ENCODE data around the gene SCG2. TPM values are rescaled to one million over a fixed set of nuclear protein-coding genes. Genes with fewer than 3 reads are reported as not detected.

The SCG2 gene
- polyA plus RNA-seq (ENCODE audit: insufficient read length), result 0.08 TPM

- DNase-seq (ENCODE audit: low read depth), result peak; percentile 51
Measured at GRCh38 chr2:223601932-223602666, at the start of gene SCG2. Gene SCG2 (minus strand): TSS chr2:223602361. CDS start chr2:223599282, 3,079 bp downstream.

GRCh38 chr2:223649554-223650533, 47.7 kb upstream of the SCG2 start:
- DNase-seq (ENCODE audit: low read depth), result no peak

- no peak for DNase-seq (ENCODE audit: low read depth)
Measured at GRCh38 chr2:223648755-223649154, 46.6 kb upstream of the SCG2 start.

DNA sequence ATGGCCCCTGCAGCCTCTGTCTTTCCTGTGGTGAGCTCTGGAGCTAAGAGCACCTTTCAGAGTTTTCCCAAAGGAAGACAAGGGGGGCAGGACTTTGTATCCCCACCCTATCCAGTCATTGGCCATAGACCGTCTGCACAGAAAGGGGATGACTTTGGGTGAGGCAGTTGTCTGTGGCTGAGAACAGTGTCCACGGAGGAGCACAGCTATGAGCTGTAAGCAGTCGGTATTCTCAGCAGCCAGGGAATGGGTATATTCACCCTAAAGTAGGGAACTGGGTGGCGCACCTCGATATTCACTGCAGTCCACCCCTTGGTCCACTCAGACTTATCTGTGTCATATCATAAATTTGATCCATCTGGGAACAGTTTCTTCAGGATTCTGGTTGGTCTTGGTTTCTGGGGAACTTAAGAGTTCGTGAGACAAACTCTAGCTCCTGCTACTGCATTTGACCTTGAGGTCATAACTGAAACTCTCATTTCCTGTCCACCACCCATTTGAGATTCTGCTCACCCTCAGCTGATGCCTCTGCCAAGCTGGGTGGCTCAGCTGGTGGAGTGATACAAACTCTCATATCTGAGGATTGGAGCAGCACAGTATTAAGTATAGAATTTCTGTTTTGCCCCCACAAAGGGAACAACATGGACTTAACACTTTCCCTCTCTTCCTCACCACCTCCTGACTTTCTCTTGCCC, 45.2 kb upstream of the SCG2 start:
- DNase-seq (ENCODE audit: low read depth), result no peak

DNA sequence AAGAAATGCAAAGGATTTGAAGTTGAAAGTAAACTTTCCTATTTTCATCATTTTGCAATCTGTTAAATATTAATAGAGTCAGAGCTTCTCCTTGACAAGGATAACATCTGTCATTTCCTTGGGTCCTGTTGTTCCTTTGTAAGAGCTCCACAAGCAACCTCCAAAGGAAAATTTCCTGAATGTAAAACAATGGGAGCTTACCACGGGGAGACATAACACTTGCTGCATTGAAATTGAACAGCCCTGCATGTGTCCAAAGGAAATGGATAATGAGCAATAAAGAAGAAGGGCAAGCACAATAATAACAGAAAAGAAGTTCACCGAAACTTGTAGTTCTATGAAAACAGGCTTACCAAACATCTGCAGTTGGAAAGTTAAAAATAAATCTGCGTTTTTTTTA, 42.0 kb upstream of the SCG2 start:
- no peak for DNase-seq (ENCODE audit: low read depth)

GRCh38 chr2:223643309-223643708, 41.1 kb upstream of the SCG2 start:
- DNase-seq (ENCODE audit: low read depth), result no peak

- no peak for DNase-seq (ENCODE audit: low read depth)
Measured at GRCh38 chr2:223642506-223642905, 40.3 kb upstream of the SCG2 start.

DNA sequence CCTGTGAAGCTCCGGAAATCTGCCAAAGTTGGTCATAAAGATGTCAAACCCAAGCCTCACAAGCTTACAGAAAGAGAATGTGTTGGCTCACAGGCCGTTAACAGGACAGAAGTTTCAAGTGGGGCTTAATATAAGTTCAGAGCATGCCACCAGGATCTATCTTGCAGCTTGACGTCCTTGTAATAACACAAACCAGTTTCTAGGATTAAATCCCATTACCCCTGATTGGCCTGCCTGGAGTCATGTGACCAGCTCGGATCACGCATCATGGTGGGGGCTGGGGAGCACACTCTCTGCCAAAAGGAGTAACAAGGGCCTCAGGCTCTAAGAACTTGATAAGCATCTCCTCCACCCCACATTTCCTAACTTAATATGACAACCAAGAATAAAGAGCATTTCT, 38.9 kb upstream of the SCG2 start:
- DNase-seq (ENCODE audit: low read depth), result no peak

- DNase-seq (ENCODE audit: low read depth), result no peak
Measured at GRCh38 chr2:223635080-223635479, 32.9 kb upstream of the SCG2 start.

DNA sequence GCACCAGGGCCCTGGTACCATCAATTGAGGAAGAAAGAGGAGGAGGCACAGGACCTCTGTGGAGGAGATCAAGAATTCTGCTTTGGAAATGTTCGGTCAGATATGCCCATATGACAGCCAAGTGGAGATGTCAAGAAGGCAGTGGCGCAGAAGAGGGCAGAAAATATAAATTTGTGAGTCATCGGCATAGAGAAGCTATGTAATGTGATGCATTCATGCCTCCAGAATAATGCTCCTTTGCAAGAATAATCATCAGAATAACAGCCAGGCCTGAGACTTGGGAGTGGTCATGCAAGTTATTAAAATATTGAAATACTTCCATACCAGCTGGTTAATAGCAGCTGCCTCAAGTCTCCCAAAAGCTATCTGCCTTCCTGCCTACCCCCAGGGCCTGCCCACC, 32.1 kb upstream of the SCG2 start:
- DNase-seq (ENCODE audit: low read depth), result no peak

DNA sequence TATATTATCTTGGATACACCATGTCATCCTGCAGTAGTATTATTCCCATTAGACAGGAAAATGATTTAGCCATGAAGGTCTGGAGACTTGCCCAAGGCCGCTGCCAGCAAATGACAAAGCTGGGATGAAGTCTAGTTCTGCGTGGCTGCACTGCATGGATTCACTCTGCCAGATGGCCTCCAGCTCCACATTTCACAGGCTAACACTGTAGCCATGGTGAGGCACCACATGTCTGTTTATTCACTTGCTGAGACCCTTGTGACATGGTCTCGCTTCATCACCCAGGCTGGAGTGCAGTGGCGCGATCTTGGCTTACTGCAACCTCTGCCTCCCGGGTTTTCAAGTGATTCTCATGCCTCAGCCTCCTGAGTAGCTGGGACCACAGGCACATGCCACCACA, 31.5 kb upstream of the SCG2 start:
- no peak for DNase-seq (ENCODE audit: low read depth)

GRCh38 chr2:223632826-223633225, 30.7 kb upstream of the SCG2 start:
- DNase-seq (ENCODE audit: low read depth), result no peak

DNA sequence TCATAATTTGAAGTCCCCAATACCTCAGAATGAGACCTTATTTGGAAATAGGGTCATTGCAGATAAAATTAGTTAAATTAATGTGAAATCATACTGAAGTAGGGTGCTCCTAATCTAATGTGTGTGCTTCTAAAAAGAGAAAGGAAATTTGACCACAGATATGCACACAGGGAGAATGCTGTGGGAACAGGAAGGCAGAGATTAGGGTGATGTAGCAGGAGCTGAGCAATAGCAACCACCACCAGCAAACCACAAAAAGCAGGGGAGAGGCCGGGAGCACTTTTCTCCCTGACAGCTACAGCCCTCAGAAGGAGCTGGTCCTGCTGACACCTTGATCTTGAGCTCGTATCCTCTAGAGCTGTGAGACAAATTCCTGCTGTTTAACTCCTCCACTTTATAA, 24.6 kb upstream of the SCG2 start:
- DNase-seq (ENCODE audit: low read depth), result no peak

DNA sequence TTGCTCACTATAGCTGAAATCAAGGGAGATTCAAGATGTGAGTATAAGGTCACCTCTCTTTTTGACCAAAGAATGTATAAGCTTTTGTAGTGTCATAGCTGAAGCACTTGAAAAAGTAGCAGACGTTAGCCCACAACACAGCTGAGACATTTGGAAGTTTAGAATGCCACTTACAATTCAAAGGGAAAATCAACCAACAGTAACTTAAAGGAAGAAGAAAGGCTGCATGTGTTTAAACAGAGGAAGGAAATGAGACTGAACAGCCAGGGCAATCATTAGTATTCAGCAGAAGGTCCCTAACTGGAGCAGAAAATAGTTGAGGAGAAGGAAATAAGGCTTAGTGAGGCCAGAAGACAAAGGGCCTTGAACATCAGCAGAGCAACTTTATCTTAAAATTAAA, 23.5 kb upstream of the SCG2 start:
- no peak for DNase-seq (ENCODE audit: low read depth)

DNA sequence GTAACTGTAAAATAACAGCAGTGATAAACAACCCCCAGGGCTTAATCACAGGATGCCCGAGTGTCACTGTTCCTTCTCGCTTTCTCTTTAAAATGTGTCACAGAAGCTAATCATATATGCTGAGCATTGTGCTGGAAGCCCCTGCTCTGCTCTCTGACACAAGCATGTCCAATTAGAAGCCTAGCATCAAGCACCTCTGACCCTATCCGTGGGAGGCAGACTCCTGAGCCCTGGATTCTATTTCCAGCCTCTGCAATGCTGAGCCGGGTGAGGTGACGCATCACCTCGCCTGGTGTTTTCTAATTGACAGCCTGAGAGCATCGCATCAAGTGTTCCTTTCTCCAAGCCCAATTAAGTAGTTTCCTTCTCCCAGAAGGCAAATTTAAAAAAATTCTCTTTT, 19.7 kb upstream of the SCG2 start:
- no peak for DNase-seq (ENCODE audit: low read depth)

GRCh38 chr2:223619486-223620129, 17.4 kb upstream of the SCG2 start:
- no peak for DNase-seq (ENCODE audit: low read depth)

DNA sequence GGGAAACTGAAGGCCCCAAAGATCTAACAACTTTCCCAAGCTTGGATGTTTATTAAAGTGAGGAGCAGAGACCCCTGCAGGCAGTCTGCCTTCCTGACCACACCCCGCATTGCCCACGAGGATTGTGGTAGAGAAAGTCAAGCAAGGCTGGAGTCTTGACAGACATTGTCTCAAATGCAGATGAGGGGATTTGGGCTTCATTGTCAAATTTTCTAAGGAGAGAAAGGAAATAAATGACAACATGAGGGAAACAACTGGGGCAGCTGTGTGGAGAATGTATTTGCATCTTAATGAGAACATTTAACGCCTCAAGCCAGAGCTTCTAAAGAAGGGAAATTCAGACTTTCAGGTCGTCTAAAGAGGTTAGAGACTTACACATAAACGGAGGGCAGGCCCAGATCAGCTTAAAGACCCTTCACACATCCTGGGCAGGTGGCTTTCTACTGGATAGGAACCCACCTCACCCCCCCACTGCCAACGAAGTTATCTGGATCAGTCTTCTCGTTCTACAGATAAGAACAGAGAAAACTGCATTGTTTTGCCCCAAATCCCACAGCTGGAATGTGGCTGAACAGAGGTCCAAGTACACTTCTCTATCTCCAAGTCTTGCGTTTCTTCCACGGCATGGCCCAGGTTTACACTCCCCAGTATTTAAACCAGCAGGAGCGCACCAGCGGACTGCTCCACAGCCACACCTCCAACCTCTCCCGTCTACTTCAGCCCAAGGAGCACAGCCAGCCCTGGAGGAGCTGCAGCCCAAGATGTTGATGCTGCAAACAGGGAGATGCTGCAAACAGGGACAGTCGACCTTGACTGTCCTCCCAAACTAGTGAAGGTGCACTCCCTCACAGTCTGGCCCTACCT, 16.2 kb upstream of the SCG2 start:
- DNase-seq (ENCODE audit: low read depth), result no peak

GRCh38 chr2:223614534-223614933, 12.4 kb upstream of the SCG2 start:
- no peak for DNase-seq (ENCODE audit: low read depth)

DNA sequence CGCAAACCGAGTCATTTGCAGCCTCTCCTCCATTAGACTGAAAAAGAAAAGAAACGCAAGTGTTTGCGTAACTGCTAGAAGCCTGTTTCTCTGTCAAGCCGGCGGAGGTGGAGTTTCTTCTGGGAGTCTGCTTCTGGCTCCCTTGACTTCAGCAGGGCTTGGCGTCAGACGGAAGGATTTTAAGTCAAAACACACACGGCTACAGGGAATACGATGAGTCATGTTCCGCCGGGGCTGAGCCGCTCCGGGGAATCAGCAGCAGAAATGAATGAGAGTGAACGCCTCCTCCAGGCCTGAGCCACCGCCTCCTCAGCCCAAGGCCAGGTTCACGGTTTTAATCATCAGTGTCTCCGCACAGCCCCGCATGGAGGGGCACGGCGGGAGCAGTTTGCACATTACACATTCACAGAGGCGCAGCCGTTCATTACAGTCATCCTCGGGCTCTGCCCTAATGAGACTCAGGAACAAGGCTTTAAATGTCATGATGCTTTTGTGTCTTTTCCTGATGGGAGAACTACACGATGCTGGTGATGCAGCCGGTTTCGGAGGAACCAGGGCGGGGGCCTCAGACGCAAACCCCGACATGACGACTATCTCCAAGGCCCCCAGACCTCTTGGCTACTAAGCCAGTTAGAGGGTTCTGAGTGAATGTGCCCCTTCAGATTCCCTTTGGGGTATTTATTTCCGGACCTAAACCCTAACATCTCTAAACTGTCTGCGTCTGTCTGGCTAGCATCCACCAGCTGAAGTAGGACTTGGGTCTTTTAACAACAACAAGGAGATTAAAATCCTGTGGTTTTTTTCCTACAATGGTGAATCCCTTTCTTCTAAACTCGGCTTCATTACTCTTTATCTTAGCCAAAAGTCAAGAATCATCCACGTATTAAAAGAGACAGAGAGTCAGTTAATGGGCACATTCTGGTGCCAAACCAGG, 11.1 kb upstream of the SCG2 start:
- peak; percentile 41 for DNase-seq (ENCODE audit: low read depth)

DNA sequence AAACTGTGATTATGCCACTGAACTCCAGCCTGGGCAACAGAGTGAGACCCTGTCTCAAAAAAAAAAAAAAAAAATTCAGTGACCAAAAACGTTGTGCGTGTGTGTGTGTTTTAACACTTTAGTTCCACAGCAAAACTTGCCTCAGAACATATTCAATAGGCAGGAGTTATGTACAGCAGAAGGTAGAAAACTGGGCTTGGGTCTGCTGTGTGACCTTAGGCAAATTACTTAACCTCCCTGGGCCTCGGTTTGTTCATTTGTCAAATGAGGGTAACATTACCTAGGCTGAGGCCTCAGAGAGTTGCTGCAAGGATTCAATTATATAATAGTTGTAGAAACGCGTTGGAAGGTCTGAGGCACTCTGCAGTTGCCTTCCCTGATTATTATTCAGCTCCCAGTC, 10.3 kb upstream of the SCG2 start:
- DNase-seq (ENCODE audit: low read depth), result no peak

Data from forelimb muscle (tissue), 1 donor.